ENCODE measurements around the gene ADGRL4.
"Not testable (repeated sequence)": the region's sequence is repeated elsewhere in the genome, so short reads cannot be mapped to it uniquely, and the experiment has no call there.

The ADGRL4 gene

GRCh38 chr1:78913950-78914349, 92.6 kb downstream of the ADGRL4 start:
- no peak for DNase-seq

- no peak for DNase-seq
These were observed 94.3 kb downstream of the ADGRL4 start for GRCh38 chr1:78911956-78912880.

DNA sequence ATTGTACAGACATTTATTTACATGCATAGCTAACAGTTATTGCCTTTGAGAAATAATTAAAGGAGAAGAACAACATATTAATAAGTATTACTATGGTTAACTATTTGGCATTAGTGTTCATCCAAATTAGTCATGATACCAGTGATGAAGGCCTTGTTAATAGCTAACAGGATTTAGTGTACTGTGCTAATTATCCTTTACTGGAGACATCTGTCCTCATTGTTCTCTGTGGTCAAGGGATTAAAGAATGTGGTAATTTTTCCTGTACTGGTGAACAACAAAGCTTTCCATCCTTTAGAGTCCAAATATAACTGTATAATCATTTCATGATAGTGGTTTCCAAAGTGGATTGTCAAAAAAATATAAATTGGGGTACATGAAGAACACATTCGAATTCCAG, 103.9 kb downstream of the ADGRL4 start:
- no peak for DNase-seq

GRCh38 chr1:78894811-78895210, 111.7 kb downstream of the ADGRL4 start:
- no peak for DNase-seq

GRCh38 chr1:78892260-78892840, 114.2 kb downstream of the ADGRL4 start:
- DNase-seq, result no peak

DNA sequence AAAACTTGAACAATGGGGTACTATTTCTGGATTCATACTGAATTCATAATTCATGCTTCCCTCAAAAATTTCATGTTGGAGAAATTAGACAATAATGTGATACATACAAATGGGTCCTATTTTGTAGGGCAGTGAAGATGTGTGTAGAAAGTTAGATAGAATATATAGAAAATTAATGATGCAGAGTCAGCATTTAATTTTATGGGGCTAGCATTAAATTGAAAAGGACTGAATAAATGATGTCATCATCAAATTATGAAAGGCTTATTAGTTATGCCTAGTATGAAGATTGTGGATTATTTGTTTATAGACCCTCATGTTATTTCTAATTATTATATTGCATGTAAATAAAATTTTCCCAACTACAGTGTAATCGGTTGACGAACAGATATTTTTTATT, 119.1 kb downstream of the ADGRL4 start:
- no peak for DNase-seq

DNA sequence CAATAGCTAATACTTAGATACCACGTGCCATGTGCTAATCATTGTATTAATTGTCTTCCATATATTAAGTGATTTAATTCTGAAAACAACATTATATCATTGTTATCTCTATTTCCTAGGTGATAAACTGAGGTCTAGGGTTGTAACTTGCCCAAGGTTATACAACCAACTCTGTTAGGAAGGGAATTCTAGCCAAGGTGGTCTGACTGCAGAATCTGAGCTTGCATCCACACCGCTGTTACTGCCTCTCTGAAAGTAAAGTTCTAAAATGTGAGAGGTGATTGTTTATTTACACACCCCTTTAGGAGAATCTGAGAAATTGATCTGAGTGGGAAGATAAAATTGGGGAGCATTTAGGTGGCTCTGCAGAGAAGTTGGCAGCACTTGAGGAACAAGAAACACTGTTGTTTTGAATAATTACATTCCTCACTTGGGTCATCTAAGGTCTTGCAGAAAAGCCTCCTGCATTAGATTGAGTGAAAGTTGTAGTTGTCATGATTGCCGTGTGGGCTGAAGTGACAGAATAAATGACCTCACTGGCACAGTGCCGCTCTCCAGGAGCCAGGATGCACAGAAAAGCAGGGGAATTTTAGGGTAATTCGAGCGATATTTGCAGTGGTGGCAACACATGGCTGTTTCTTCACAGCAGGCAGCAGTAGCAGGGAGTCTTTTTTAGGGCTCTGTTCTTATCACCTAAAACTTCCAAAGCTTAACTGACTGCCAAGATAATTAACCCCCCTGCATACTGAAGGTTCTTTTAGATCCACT, 121.7 kb downstream of the ADGRL4 start:
- DNase-seq, result no peak

- no peak for DNase-seq
These were observed 126.3 kb downstream of the ADGRL4 start for GRCh38 chr1:78880223-78880622.

GRCh38 chr1:78875986-78876385, 130.5 kb downstream of the ADGRL4 start:
- not testable (repeated sequence) for DNase-seq

DNA sequence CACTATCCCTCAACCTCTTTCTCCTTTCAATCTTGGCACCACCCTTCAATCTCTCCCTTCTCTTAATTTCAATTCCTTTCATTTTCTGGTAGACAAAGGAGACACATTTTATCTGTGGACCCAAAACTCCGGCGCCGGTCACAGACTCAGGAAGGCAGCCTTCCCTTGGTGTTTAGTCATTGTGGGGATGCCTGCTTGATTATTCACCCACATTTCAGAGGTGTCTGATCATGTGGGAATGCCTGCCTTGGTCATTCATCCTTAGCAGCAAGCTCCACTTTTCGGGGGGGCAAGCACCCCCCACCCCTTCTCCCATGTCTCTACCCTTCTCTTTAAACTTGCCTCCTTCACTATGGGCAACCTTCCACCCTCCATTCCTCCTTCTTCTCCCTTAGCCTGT, 133.7 kb downstream of the ADGRL4 start:
- DNase-seq, result not testable (repeated sequence)

DNA sequence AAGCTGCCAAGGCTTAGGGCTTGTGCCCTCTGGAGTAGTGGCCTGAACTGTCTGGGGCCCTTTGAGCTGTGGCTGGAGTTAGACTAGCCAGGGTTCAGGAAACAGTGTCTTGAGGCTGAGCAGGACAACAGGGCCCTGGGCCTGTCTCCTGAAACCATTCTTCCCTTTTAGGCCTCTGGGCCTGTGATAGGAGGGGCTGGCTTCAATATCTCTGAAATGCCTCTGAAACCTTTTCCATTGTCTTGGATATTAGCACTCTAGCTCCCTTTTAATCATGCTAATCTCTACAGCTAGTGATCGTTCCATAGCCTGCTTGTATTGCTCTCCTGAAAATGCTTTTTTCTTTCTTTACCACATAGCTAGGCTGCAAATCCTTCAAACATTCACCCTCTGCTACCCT, 135.3 kb downstream of the ADGRL4 start:
- DNase-seq, result no peak

- DNase-seq, result no peak
These were observed 137.4 kb downstream of the ADGRL4 start for GRCh38 chr1:78869136-78869535.

- DNase-seq, result no peak
These were observed 142.4 kb downstream of the ADGRL4 start for GRCh38 chr1:78864175-78864574.

DNA sequence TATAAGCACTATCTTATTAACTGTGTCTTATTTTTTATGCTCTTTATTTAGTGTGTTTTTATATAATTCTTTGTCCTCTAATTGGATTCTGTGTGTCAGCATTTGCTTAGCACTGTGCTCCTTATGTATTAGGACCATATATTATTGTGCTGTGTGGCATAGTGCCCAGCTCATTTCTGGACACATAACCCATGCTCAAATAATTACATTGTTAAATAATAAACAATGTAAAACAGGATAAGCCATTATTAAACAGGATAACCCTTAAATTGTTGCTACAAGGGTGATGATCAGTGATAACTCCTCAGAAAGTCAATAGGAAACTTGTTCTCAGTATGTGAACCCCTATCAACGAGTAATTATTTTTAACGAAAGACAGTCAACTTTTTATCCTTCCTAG, 150.4 kb downstream of the ADGRL4 start:
- DNase-seq, result no peak

GRCh38 chr1:78855258-78855657, 151.3 kb downstream of the ADGRL4 start:
- DNase-seq, result no peak

- DNase-seq, result no peak
These were observed 152.0 kb downstream of the ADGRL4 start for GRCh38 chr1:78854556-78854955.

DNA sequence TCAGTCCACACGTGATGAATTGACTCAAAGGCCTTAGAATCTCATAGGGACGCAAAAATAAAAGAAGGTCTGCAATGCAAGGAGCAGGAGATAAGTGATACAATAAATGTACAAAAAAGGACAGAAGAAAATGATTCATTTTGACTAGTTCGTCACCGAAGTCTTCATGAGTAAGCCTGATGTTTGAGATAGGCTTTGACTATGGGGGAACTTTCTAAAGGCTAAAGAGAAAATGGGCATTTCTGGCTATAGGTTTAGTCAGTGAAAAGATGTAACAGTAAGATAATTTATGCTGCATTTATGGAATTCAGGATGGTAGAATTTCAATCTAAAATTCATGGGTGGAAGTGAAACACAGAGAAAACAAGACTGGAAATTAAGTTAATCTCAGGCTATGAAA, 163.0 kb downstream of the ADGRL4 start:
- no peak for DNase-seq

GRCh38 chr1:78843111-78843510, 163.4 kb downstream of the ADGRL4 start:
- no peak for DNase-seq

GRCh38 chr1:78840453-78841271, 165.9 kb downstream of the ADGRL4 start:
- DNase-seq, result no peak
